WTC11 (cell line): ENCODE measurements around the gene SLIT3. TPM values are rescaled to one million over a fixed set of nuclear protein-coding genes. Genes with fewer than 3 reads are reported as not detected.

ENCODE experiments used
- ATAC-seq: fragments of 200-7000 bp; cut with Tn5 transposase; 2 replicates; pipeline ENCODE4 v1.10.0; 2021; ENCODE audit warnings: mild to moderate bottlenecking, moderate library complexity
- CTCF ChIA-PET: fragments of 300-600 bp; sonication (Branson Sonifier 250); formaldehyde crosslinking; loops from one replicate; lab custom pipeline; 2021; ENCODE audit warnings: antibody characterized with exemption; lab: Charles Lee
- POLR2A ChIA-PET: fragments of 350-600 bp; sonication (Branson Sonifier 250); formaldehyde crosslinking; loops from one replicate; lab custom pipeline; 2021; ENCODE audit warnings: antibody characterized with exemption; lab: Charles Lee
- DNase-seq: peaks from one replicate; pipeline ENCODE4 v3.0.0; 2021; ENCODE audit warnings: low spot score
- H3K27ac Mint-ChIP-seq: 2 replicates; pipeline ENCODE4 v1.8.0; 2021; ENCODE audit warnings: mixed read lengths
- H3K27me3 Mint-ChIP-seq: 2 replicates; pipeline ENCODE4 v1.8.0; 2021; ENCODE audit warnings: low read depth, mild to moderate bottlenecking, moderate library complexity, mixed read lengths
- H3K36me3 Mint-ChIP-seq: 2 replicates; pipeline ENCODE4 v1.8.0; 2021; ENCODE audit warnings: mixed read lengths
- H3K4me1 Mint-ChIP-seq: 2 replicates; pipeline ENCODE4 v1.8.0; 2022; ENCODE audit warnings: mixed read lengths
- H3K4me3 Mint-ChIP-seq: 2 replicates; pipeline ENCODE4 v1.8.0; 2021; ENCODE audit warnings: mild to moderate bottlenecking, moderate library complexity, mixed read lengths
- H3K9me3 Mint-ChIP-seq: 2 replicates; pipeline ENCODE4 v1.8.0; 2021; ENCODE audit warnings: mixed read lengths
- FOXP1 ChIP-seq: sonication (generic); formaldehyde crosslinking; IDR thresholded peaks from 2 replicates; pipeline ENCODE4 v1.8.0; 2022; ENCODE audit warnings: missing genetic modification reagents, mild to moderate bottlenecking, moderate library complexity, borderline replicate concordance
- HMGA2 ChIP-seq: fragments of 250-450 bp; sonication (Bioruptor Pico); IDR thresholded peaks from 2 replicates; pipeline ENCODE4 v1.4.0; 2021; ENCODE audit warnings: mild to moderate bottlenecking, moderate library complexity
- KAT7 ChIP-seq: sonication (generic); formaldehyde crosslinking; IDR thresholded peaks from 2 replicates; pipeline ENCODE4 v1.8.1; 2023; ENCODE audit warnings: missing genetic modification reagents, mild to moderate bottlenecking, borderline replicate concordance
- RORB ChIP-seq: fragments of 250-450 bp; sonication (Bioruptor Pico); IDR thresholded peaks from 2 replicates; pipeline ENCODE4 v1.9.0; 2021; ENCODE audit warnings: mild to moderate bottlenecking
- ZBTB21 ChIP-seq: sonication (generic); formaldehyde crosslinking; IDR thresholded peaks from 2 replicates; pipeline ENCODE4 v1.8.1; 2023; ENCODE audit warnings: mild to moderate bottlenecking, missing genetic modification reagents, borderline replicate concordance
- total RNA-seq: library from RNA; stranded (reverse); gene quantifications from 3 replicates; pipeline ENCODE4 v1.2.3, GENCODE V29; 2021
- TF ChIP-seq, protein P1 (sequence below): sonication (generic); formaldehyde crosslinking; IDR thresholded peaks from 2 replicates; pipeline ENCODE4 v1.8.1; 2022; ENCODE audit warnings: mild to moderate bottlenecking, missing genetic modification reagents, moderate library complexity, borderline replicate concordance
- TF ChIP-seq, protein P2 (sequence below): sonication (generic); formaldehyde crosslinking; conservative IDR thresholded peaks from 2 replicates; pipeline ENCODE4 v1.8.1; 2023; ENCODE audit warnings: mild to moderate bottlenecking, low read depth, missing genetic modification reagents, moderate library complexity
- TF ChIP-seq, protein P3 (sequence below): fragments of 250-450 bp; sonication (Bioruptor Pico); IDR thresholded peaks from 2 replicates; pipeline ENCODE4 v2.1.2; 2022; ENCODE audit warnings: mild to moderate bottlenecking, moderate library complexity
- TF ChIP-seq, protein P4 (sequence below): sonication (generic); formaldehyde crosslinking; IDR thresholded peaks from 2 replicates; pipeline ENCODE4 v1.8.0; 2023; ENCODE audit warnings: missing genetic modification reagents
- TF ChIP-seq, protein P5 (sequence below): sonication (generic); formaldehyde crosslinking; IDR thresholded peaks from 2 replicates; pipeline ENCODE4 v1.8.0; 2022; ENCODE audit warnings: missing genetic modification reagents
- TF ChIP-seq, protein P6 (sequence below): sonication (generic); formaldehyde crosslinking; IDR thresholded peaks from 2 replicates; pipeline ENCODE4 v1.8.0; 2022; ENCODE audit warnings: mild to moderate bottlenecking, missing genetic modification reagents
- TF ChIP-seq, protein P7 (sequence below): fragments of 250-450 bp; sonication (Bioruptor Pico); IDR thresholded peaks from 2 replicates; pipeline ENCODE4 v1.9.0; 2021; ENCODE audit warnings: mild to moderate bottlenecking
- TF ChIP-seq, protein P8 (sequence below): sonication (generic); formaldehyde crosslinking; IDR thresholded peaks from 2 replicates; pipeline ENCODE4 v1.8.1; 2022; ENCODE audit warnings: mild to moderate bottlenecking, moderate library complexity, missing genetic modification reagents
- TF ChIP-seq, protein P9 (sequence below): sonication (generic); formaldehyde crosslinking; IDR thresholded peaks from 2 replicates; pipeline ENCODE4 v1.8.1; 2023; ENCODE audit warnings: mild to moderate bottlenecking, moderate library complexity, missing genetic modification reagents

Gene SLIT3
- total RNA-seq, 1 experiment from 2014 or later: 1.9 TPM

DNA sequence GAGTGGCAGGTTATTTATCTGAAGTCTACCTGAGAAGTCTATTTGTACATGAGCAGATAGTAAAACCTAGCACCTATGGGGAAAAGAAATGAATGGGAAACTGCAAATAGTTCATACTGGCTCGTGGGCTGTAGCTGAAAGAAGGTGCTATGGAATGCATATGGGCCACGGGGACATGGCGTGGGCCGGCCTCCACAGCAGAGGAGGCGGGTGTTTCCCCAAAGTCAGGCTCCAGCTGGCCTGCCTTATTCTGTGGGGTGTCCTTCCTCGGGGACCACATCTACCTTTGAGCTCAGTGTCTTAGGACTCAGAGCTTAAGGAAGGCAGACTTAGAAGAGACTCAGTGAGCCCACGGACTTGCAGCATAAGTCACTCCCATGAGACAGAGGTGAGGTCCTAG is 371.3 kb downstream of the SLIT3 start:
- H3K36me3 Mint-ChIP-seq: no peaks in the 10 kb centered on the region
- no peak for TF ChIP-seq ZBTB21
- TF ChIP-seq, protein P1, sequence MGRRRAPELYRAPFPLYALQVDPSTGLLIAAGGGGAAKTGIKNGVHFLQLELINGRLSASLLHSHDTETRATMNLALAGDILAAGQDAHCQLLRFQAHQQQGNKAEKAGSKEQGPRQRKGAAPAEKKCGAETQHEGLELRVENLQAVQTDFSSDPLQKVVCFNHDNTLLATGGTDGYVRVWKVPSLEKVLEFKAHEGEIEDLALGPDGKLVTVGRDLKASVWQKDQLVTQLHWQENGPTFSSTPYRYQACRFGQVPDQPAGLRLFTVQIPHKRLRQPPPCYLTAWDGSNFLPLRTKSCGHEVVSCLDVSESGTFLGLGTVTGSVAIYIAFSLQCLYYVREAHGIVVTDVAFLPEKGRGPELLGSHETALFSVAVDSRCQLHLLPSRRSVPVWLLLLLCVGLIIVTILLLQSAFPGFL: no peak
- TF ChIP-seq, protein P2, sequence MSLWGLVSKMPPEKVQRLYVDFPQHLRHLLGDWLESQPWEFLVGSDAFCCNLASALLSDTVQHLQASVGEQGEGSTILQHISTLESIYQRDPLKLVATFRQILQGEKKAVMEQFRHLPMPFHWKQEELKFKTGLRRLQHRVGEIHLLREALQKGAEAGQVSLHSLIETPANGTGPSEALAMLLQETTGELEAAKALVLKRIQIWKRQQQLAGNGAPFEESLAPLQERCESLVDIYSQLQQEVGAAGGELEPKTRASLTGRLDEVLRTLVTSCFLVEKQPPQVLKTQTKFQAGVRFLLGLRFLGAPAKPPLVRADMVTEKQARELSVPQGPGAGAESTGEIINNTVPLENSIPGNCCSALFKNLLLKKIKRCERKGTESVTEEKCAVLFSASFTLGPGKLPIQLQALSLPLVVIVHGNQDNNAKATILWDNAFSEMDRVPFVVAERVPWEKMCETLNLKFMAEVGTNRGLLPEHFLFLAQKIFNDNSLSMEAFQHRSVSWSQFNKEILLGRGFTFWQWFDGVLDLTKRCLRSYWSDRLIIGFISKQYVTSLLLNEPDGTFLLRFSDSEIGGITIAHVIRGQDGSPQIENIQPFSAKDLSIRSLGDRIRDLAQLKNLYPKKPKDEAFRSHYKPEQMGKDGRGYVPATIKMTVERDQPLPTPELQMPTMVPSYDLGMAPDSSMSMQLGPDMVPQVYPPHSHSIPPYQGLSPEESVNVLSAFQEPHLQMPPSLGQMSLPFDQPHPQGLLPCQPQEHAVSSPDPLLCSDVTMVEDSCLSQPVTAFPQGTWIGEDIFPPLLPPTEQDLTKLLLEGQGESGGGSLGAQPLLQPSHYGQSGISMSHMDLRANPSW: no peak
- TF ChIP-seq, protein P3, sequence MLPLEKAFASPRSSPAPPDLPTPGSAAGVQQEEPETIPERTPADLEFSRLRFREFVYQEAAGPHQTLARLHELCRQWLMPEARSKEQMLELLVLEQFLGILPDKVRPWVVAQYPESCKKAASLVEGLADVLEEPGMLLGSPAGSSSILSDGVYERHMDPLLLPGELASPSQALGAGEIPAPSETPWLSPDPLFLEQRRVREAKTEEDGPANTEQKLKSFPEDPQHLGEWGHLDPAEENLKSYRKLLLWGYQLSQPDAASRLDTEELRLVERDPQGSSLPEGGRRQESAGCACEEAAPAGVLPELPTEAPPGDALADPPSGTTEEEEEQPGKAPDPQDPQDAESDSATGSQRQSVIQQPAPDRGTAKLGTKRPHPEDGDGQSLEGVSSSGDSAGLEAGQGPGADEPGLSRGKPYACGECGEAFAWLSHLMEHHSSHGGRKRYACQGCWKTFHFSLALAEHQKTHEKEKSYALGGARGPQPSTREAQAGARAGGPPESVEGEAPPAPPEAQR (CRISPR knock-in tag): no peak
- TF ChIP-seq FOXP1 (CRISPR knock-in tag): no peak
- TF ChIP-seq, protein P4, sequence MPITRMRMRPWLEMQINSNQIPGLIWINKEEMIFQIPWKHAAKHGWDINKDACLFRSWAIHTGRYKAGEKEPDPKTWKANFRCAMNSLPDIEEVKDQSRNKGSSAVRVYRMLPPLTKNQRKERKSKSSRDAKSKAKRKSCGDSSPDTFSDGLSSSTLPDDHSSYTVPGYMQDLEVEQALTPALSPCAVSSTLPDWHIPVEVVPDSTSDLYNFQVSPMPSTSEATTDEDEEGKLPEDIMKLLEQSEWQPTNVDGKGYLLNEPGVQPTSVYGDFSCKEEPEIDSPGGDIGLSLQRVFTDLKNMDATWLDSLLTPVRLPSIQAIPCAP (CRISPR knock-in tag): no peak
- no peak for TF ChIP-seq KAT7 (CRISPR knock-in tag)
- TF ChIP-seq RORB: no peak
- no peak for TF ChIP-seq HMGA2
- TF ChIP-seq, protein P5, sequence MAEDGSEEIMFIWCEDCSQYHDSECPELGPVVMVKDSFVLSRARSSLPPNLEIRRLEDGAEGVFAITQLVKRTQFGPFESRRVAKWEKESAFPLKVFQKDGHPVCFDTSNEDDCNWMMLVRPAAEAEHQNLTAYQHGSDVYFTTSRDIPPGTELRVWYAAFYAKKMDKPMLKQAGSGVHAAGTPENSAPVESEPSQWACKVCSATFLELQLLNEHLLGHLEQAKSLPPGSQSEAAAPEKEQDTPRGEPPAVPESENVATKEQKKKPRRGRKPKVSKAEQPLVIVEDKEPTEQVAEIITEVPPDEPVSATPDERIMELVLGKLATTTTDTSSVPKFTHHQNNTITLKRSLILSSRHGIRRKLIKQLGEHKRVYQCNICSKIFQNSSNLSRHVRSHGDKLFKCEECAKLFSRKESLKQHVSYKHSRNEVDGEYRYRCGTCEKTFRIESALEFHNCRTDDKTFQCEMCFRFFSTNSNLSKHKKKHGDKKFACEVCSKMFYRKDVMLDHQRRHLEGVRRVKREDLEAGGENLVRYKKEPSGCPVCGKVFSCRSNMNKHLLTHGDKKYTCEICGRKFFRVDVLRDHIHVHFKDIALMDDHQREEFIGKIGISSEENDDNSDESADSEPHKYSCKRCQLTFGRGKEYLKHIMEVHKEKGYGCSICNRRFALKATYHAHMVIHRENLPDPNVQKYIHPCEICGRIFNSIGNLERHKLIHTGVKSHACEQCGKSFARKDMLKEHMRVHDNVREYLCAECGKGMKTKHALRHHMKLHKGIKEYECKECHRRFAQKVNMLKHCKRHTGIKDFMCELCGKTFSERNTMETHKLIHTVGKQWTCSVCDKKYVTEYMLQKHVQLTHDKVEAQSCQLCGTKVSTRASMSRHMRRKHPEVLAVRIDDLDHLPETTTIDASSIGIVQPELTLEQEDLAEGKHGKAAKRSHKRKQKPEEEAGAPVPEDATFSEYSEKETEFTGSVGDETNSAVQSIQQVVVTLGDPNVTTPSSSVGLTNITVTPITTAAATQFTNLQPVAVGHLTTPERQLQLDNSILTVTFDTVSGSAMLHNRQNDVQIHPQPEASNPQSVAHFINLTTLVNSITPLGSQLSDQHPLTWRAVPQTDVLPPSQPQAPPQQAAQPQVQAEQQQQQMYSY (CRISPR knock-in tag): no peak
- TF ChIP-seq, protein P6, sequence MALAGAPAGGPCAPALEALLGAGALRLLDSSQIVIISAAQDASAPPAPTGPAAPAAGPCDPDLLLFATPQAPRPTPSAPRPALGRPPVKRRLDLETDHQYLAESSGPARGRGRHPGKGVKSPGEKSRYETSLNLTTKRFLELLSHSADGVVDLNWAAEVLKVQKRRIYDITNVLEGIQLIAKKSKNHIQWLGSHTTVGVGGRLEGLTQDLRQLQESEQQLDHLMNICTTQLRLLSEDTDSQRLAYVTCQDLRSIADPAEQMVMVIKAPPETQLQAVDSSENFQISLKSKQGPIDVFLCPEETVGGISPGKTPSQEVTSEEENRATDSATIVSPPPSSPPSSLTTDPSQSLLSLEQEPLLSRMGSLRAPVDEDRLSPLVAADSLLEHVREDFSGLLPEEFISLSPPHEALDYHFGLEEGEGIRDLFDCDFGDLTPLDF: no peak
- TF ChIP-seq, protein P7, sequence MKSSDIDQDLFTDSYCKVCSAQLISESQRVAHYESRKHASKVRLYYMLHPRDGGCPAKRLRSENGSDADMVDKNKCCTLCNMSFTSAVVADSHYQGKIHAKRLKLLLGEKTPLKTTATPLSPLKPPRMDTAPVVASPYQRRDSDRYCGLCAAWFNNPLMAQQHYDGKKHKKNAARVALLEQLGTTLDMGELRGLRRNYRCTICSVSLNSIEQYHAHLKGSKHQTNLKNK (CRISPR knock-in tag): no peak
- TF ChIP-seq, protein P8, sequence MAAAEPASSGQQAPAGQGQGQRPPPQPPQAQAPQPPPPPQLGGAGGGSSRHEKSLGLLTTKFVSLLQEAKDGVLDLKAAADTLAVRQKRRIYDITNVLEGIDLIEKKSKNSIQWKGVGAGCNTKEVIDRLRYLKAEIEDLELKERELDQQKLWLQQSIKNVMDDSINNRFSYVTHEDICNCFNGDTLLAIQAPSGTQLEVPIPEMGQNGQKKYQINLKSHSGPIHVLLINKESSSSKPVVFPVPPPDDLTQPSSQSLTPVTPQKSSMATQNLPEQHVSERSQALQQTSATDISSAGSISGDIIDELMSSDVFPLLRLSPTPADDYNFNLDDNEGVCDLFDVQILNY (CRISPR knock-in tag): no peak
- TF ChIP-seq, protein P9, sequence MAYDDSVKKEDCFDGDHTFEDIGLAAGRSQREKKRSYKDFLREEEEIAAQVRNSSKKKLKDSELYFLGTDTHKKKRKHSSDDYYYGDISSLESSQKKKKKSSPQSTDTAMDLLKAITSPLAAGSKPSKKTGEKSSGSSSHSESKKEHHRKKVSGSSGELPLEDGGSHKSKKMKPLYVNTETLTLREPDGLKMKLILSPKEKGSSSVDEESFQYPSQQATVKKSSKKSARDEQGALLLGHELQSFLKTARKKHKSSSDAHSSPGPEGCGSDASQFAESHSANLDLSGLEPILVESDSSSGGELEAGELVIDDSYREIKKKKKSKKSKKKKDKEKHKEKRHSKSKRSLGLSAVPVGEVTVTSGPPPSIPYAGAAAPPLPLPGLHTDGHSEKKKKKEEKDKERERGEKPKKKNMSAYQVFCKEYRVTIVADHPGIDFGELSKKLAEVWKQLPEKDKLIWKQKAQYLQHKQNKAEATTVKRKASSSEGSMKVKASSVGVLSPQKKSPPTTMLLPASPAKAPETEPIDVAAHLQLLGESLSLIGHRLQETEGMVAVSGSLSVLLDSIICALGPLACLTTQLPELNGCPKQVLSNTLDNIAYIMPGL (CRISPR knock-in tag): no peak
- DNase-seq (no peak), ATAC-seq (no peak)
- H3K4me1 Mint-ChIP-seq: peaks cover 21% of the 10 kb centered on the region
- ChIA-PET CTCF (interaction anchor here (0.5 to 0.9 kb wide), 2 partner anchors 182 to 408 kb away, joined by 3 to 5 read pairs; no protein-coding TSS in a partner anchor), POLR2A (no interaction called here)
- no peak overlapping the region for H3K4me3 Mint-ChIP-seq
- no peak overlapping the region for H3K27ac Mint-ChIP-seq
- no peaks in the 10 kb centered on the region for H3K27me3 Mint-ChIP-seq
- no peaks in the 10 kb centered on the region for H3K9me3 Mint-ChIP-seq
